ENCODE data around the gene MRPS18A.
"Not testable (repeated sequence)": the region's sequence is repeated elsewhere in the genome, so short reads cannot be mapped to it uniquely, and the experiment has no call there.

MRPS18A gene

GRCh38 chr6:43671011-43671800 is 16.4 kb downstream of the MRPS18A start:
- Mint-ChIP-seq H3K36me3 (peaks cover 2% of the 10 kb centered on the region), H3K9me3 (no peaks in the 10 kb centered on the region), H3K27ac (no peak overlapping the region), H3K27me3 (no peaks in the 10 kb centered on the region), H3K4me1 (peaks cover 15% of the 10 kb centered on the region), H3K4me3 (no peak overlapping the region)

GRCh38 chr6:43670623-43670986 is 17.0 kb downstream of the MRPS18A start:
- no peak overlapping the region for H3K4me3 Mint-ChIP-seq
- H3K9me3 Mint-ChIP-seq = no peaks in the 10 kb centered on the region
- peaks cover 15% of the 10 kb centered on the region for H3K4me1 Mint-ChIP-seq
- H3K27me3 Mint-ChIP-seq = no peaks in the 10 kb centered on the region
- no peak overlapping the region for H3K27ac Mint-ChIP-seq
- peaks cover 2% of the 10 kb centered on the region for H3K36me3 Mint-ChIP-seq

- Mint-ChIP-seq H3K27ac (peak overlapping the region; percentile 12), H3K27me3 (no peaks in the 10 kb centered on the region), H3K4me3 (no peak overlapping the region), H3K4me1 (peaks cover 15% of the 10 kb centered on the region), H3K36me3 (peaks cover 2% of the 10 kb centered on the region), H3K9me3 (no peaks in the 10 kb centered on the region)
Observed at GRCh38 chr6:43669922-43670622, 17.5 kb downstream of the MRPS18A start.

GRCh38 chr6:43669050-43669921 is 18.3 kb downstream of the MRPS18A start:
- no peaks in the 10 kb centered on the region for H3K36me3 Mint-ChIP-seq
- no peaks in the 10 kb centered on the region for H3K27me3 Mint-ChIP-seq
- H3K4me1 Mint-ChIP-seq = peaks cover 15% of the 10 kb centered on the region
- H3K4me3 Mint-ChIP-seq = no peak overlapping the region
- no peak overlapping the region for H3K27ac Mint-ChIP-seq
- no peaks in the 10 kb centered on the region for H3K9me3 Mint-ChIP-seq

GRCh38 chr6:43668151-43669028 is 19.2 kb downstream of the MRPS18A start:
- Mint-ChIP-seq H3K4me1 (peaks cover 15% of the 10 kb centered on the region), H3K4me3 (no peak overlapping the region), H3K36me3 (no peaks in the 10 kb centered on the region), H3K27ac (peak overlapping the region; percentile 6), H3K9me3 (no peaks in the 10 kb centered on the region), H3K27me3 (no peaks in the 10 kb centered on the region)

GRCh38 chr6:43667245-43668150 is 20.1 kb downstream of the MRPS18A start:
- Mint-ChIP-seq H3K9me3 (no peaks in the 10 kb centered on the region), H3K4me3 (peak overlapping the region; percentile 70), H3K36me3 (no peaks in the 10 kb centered on the region), H3K27ac (peak overlapping the region; percentile 82), H3K4me1 (peaks cover 15% of the 10 kb centered on the region), H3K27me3 (no peaks in the 10 kb centered on the region)

- Mint-ChIP-seq H3K27me3 (no peaks in the 10 kb centered on the region), H3K36me3 (no peaks in the 10 kb centered on the region), H3K4me1 (peaks cover 15% of the 10 kb centered on the region), H3K27ac (peak overlapping the region; percentile 46), H3K4me3 (no peak overlapping the region), H3K9me3 (no peaks in the 10 kb centered on the region)
Observed at GRCh38 chr6:43666196-43666920, 21.2 kb downstream of the MRPS18A start.

GRCh38 chr6:43665376-43665775 is 22.2 kb downstream of the MRPS18A start:
- Mint-ChIP-seq H3K4me3 (no peak overlapping the region), H3K27me3 (no peaks in the 10 kb centered on the region), H3K36me3 (no peaks in the 10 kb centered on the region), H3K27ac (no peak overlapping the region), H3K9me3 (no peaks in the 10 kb centered on the region), H3K4me1 (peaks cover 15% of the 10 kb centered on the region)

GRCh38 chr6:43662948-43663347 is 24.6 kb downstream of the MRPS18A start:
- H3K4me1 Mint-ChIP-seq = peaks cover 15% of the 10 kb centered on the region
- not testable (repeated sequence) for H3K4me3 Mint-ChIP-seq, H3K27ac Mint-ChIP-seq, H3K27me3 Mint-ChIP-seq, H3K36me3 Mint-ChIP-seq, H3K9me3 Mint-ChIP-seq

- Mint-ChIP-seq H3K27me3 (no peaks in the 10 kb centered on the region), H3K4me1 (peaks cover 3% of the 10 kb centered on the region), H3K9me3 (no peaks in the 10 kb centered on the region), H3K27ac (no peak overlapping the region), H3K4me3 (no peak overlapping the region), H3K36me3 (no peaks in the 10 kb centered on the region)
Observed at GRCh38 chr6:43658161-43658560, 29.4 kb downstream of the MRPS18A start.

GRCh38 chr6:43657221-43657802 is 30.3 kb downstream of the MRPS18A start:
- H3K4me3 Mint-ChIP-seq = no peak overlapping the region
- no peaks in the 10 kb centered on the region for H3K36me3 Mint-ChIP-seq
- H3K4me1 Mint-ChIP-seq = peaks cover 3% of the 10 kb centered on the region
- H3K27me3 Mint-ChIP-seq = no peaks in the 10 kb centered on the region
- H3K9me3 Mint-ChIP-seq = no peaks in the 10 kb centered on the region
- no peak overlapping the region for H3K27ac Mint-ChIP-seq

- H3K9me3 Mint-ChIP-seq, H3K27me3 Mint-ChIP-seq, H3K27ac Mint-ChIP-seq, H3K4me1 Mint-ChIP-seq, H3K4me3 Mint-ChIP-seq, H3K36me3 Mint-ChIP-seq: not testable (repeated sequence)
Observed at GRCh38 chr6:43652822-43653221, 34.8 kb downstream of the MRPS18A start.

GRCh38 chr6:43648248-43648647 is 39.3 kb downstream of the MRPS18A start:
- no peak overlapping the region for H3K27ac Mint-ChIP-seq
- H3K9me3 Mint-ChIP-seq = no peaks in the 10 kb centered on the region
- no peaks in the 10 kb centered on the region for H3K36me3 Mint-ChIP-seq
- no peaks in the 10 kb centered on the region for H3K27me3 Mint-ChIP-seq
- H3K4me3 Mint-ChIP-seq = no peak overlapping the region
- peaks cover 10% of the 10 kb centered on the region for H3K4me1 Mint-ChIP-seq

Data from activated naive CD4-positive, alpha-beta T cell treated with anti-CD3 and anti-CD28 coated beads, Interleukin-2, amount 50 U/mL, for 24 hours (primary cell).